Mesenchymal stem cell (in vitro differentiated cells and primary cell): ENCODE measurements around the gene CD63.
"Not testable (repeated sequence)": the region's sequence is repeated elsewhere in the genome, so short reads cannot be mapped to it uniquely, and the experiment has no call there.

ENCODE experiments used
- DNase-seq: peaks from one replicate; pipeline ENCODE4 v3.0.0-alpha.2; 2013
- H2AFZ ChIP-seq: one replicate; pipeline ENCODE4 v1.6.1; 2013; ENCODE audit warnings: low read depth, mild to moderate bottlenecking, control low read depth, inconsistent platforms, low read length, moderate library complexity
- H2AK5ac ChIP-seq: 2 replicates; pipeline ENCODE4 v1.6.1; 2013; ENCODE audit warnings: low read length, moderate library complexity, mild to moderate bottlenecking, inconsistent platforms; ENCODE audit not compliant: severe bottlenecking
- H2BK120ac ChIP-seq: one replicate; pipeline ENCODE4 v1.6.1; 2013; ENCODE audit warnings: low read depth, mild to moderate bottlenecking, inconsistent platforms, low read length, moderate library complexity
- H2BK12ac ChIP-seq, 2 experiments: one replicate each; pipeline ENCODE4 v1.6.1; 2013; ENCODE audit warnings: inconsistent platforms in 2 of 2, low read length in 2 of 2, mild to moderate bottlenecking in 2 of 2, moderate library complexity in 2 of 2, control low read depth in 1 of 2
- H2BK15ac ChIP-seq: one replicate; pipeline ENCODE4 v1.6.1; 2013; ENCODE audit warnings: mild to moderate bottlenecking, low read depth, inconsistent platforms; ENCODE audit not compliant: poor library complexity, severe bottlenecking
- H2BK5ac ChIP-seq: 2 replicates; pipeline ENCODE4 v1.6.1; 2013; ENCODE audit warnings: low read depth, mild to moderate bottlenecking, low read length, control low read depth, inconsistent platforms; ENCODE audit not compliant: poor library complexity, severe bottlenecking
- H3K14ac ChIP-seq, 2 experiments: one replicate each; pipeline ENCODE4 v1.6.1; 2013; ENCODE audit warnings: inconsistent platforms in 2 of 2, low read length in 2 of 2, control low read depth in 1 of 2, mild to moderate bottlenecking in 1 of 2, moderate library complexity in 1 of 2
- H3K18ac ChIP-seq, 2 experiments: one replicate each; pipeline ENCODE4 v1.6.1; 2013; ENCODE audit warnings: inconsistent platforms in 2 of 2, low read length in 2 of 2, control low read depth in 1 of 2, low read depth in 1 of 2, mild to moderate bottlenecking in 1 of 2
- H3K23ac ChIP-seq, 2 experiments: one replicate each; pipeline ENCODE4 v1.6.1; 2013; ENCODE audit warnings: inconsistent platforms in 2 of 2, low read length in 2 of 2, mild to moderate bottlenecking in 2 of 2, moderate library complexity in 2 of 2, control low read depth in 1 of 2
- H3K27ac ChIP-seq: 2 replicates; pipeline ENCODE4 v1.5.1; 2013; ENCODE audit warnings: mild to moderate bottlenecking, moderate library complexity, low read length, control low read depth, inconsistent platforms; ENCODE audit not compliant: poor library complexity, severe bottlenecking
- H3K27me3 ChIP-seq, 2 experiments: 2 replicates each; pipeline versions ENCODE4 v1.6.1 to v1.7.0; 2013; ENCODE audit warnings: low read length in 2 of 2, mild to moderate bottlenecking in 2 of 2, moderate library complexity in 2 of 2, control low read depth in 1 of 2, inconsistent platforms in 1 of 2; ENCODE audit not compliant: control insufficient read depth in 1 of 2, insufficient read depth in 1 of 2
- H3K36me3 ChIP-seq, 2 experiments: 2 replicates each; pipeline versions ENCODE4 v1.6.1 to v1.7.0; 2013; ENCODE audit warnings: low read length in 2 of 2, control low read depth in 1 of 2, inconsistent platforms in 1 of 2, low read depth in 1 of 2, mild to moderate bottlenecking in 1 of 2; ENCODE audit not compliant: insufficient read depth in 2 of 2, control insufficient read depth in 1 of 2
- H3K4ac ChIP-seq, 2 experiments: one replicate each; pipeline ENCODE4 v1.6.1; 2013; ENCODE audit warnings: inconsistent platforms in 2 of 2, low read length in 2 of 2, mild to moderate bottlenecking in 2 of 2, moderate library complexity in 2 of 2, control low read depth in 1 of 2, low read depth in 1 of 2
- H3K4me1 ChIP-seq: 2 replicates; pipeline ENCODE4 v1.6.1; 2013; ENCODE audit warnings: low read depth, low read length, control low read depth; ENCODE audit not compliant: control insufficient read depth, insufficient read depth
- H3K4me2 ChIP-seq: 2 replicates; pipeline ENCODE4 v1.6.1; 2013; ENCODE audit warnings: low read length, mild to moderate bottlenecking, inconsistent platforms; ENCODE audit not compliant: poor library complexity, severe bottlenecking
- H3K4me3 ChIP-seq, 2 experiments: 2 replicates each; pipeline versions ENCODE4 v1.5.1 to v1.7.0; 2013; ENCODE audit warnings: low read length in 2 of 2, mild to moderate bottlenecking in 2 of 2, control low read depth in 1 of 2, low read depth in 1 of 2; ENCODE audit not compliant: insufficient read depth in 1 of 2
- H3K79me1 ChIP-seq: replicated peaks from 2 replicates; pipeline ENCODE4 v1.6.1; 2013; ENCODE audit warnings: mild to moderate bottlenecking, control low read depth, low read length, inconsistent platforms; ENCODE audit not compliant: poor library complexity, severe bottlenecking
- H3K9ac ChIP-seq: 2 replicates; pipeline ENCODE4 v1.7.0; 2013; ENCODE audit warnings: mild to moderate bottlenecking, low read length, moderate library complexity
- H3K9me3 ChIP-seq: 2 replicates; pipeline ENCODE4 v1.7.0; 2013; ENCODE audit warnings: mild to moderate bottlenecking, low read length; ENCODE audit not compliant: control insufficient read depth
- H4K8ac ChIP-seq: one replicate; pipeline ENCODE4 v1.6.1; 2013; ENCODE audit warnings: inconsistent platforms, mild to moderate bottlenecking, low read length, moderate library complexity
- H4K91ac ChIP-seq: one replicate; pipeline ENCODE4 v1.6.1; 2013; ENCODE audit warnings: mild to moderate bottlenecking, low read length, inconsistent platforms
- WGBS: methylation state at CpG from one replicate; pipeline ENCODE4 v1.1.7; 2013; ENCODE audit warnings: mixed read lengths; 5-methylcytosine and 5-hydroxymethylcytosine counted together

Gene CD63

GRCh38 chr12:55765736-55766290, 37.0 kb upstream of the CD63 start:
- WGBS: 74% methylated on average over 5 of the region's 5 CpGs
- no peak overlapping the region for H4K91ac ChIP-seq

GRCh38 chr12:55762646-55763045, 33.8 kb upstream of the CD63 start:
- Histone ChIP-seq H3K4me3 (no peak overlapping the region), H3K27me3 (no peaks in the 10 kb centered on the region), H3K18ac (no peak overlapping the region), H3K4me2 (no peak overlapping the region), H3K9me3 (no peaks in the 10 kb centered on the region), H3K4me1 (peaks cover 2% of the 10 kb centered on the region), H2BK15ac (no peak overlapping the region), H2AFZ (no peak overlapping the region), H2BK12ac (no peak overlapping the region), H3K27ac (no peak overlapping the region), H4K91ac (no peak overlapping the region), H3K79me1 (peaks cover 23% of the 10 kb centered on the region), H3K4ac (no peak overlapping the region), H3K36me3 (peaks cover 44 to 77% of the 10 kb centered on the region in 2 experiments), H4K8ac (no peak overlapping the region), H2BK120ac (no peak overlapping the region), H2AK5ac (no peak overlapping the region), H3K23ac (no peak overlapping the region), H3K14ac (no peak overlapping the region), H3K9ac (no peak overlapping the region), H2BK5ac (no peak overlapping the region)
- DNase-seq: no peak

More at GRCh38 chr12:55765736-55766290, 37.0 kb upstream of the CD63 start:
- no peak overlapping the region for H3K9ac ChIP-seq
- H2BK12ac ChIP-seq: no peak overlapping the region
- H3K23ac ChIP-seq: no peak overlapping the region
- DNase-seq: no peak
- H3K27ac ChIP-seq: no peak overlapping the region
- no peak overlapping the region for H4K8ac ChIP-seq
- no peak overlapping the region for H3K4me3 ChIP-seq
- no peak overlapping the region for H3K14ac ChIP-seq
- peaks cover 26% of the 10 kb centered on the region for H3K79me1 ChIP-seq
- H2BK15ac ChIP-seq: no peak overlapping the region
- no peaks in the 10 kb centered on the region for H3K27me3 ChIP-seq
- no peak overlapping the region for H2BK5ac ChIP-seq
- no peak overlapping the region for H3K18ac ChIP-seq
- H3K36me3 ChIP-seq: peaks cover 34 to 69% of the 10 kb centered on the region in 2 experiments
- H2BK120ac ChIP-seq: no peak overlapping the region
- H3K4me1 ChIP-seq: peaks cover 2% of the 10 kb centered on the region
- no peak overlapping the region for H3K4me2 ChIP-seq
- no peak overlapping the region for H2AFZ ChIP-seq
- H3K9me3 ChIP-seq: no peaks in the 10 kb centered on the region
- no peak overlapping the region for H2AK5ac ChIP-seq
- no peak overlapping the region for H3K4ac ChIP-seq

GRCh38 chr12:55760663-55761062, 31.9 kb upstream of the CD63 start:
- Histone ChIP-seq H3K4me3 (no peak overlapping the region), H3K4me1 (no peaks in the 10 kb centered on the region), H2BK12ac (no peak overlapping the region), H3K14ac (no peak overlapping the region), H2BK120ac (no peak overlapping the region), H3K79me1 (peaks cover 16% of the 10 kb centered on the region), H3K4ac (no peak overlapping the region), H2AK5ac (no peak overlapping the region), H4K8ac (no peak overlapping the region), H3K27me3 (no peaks in the 10 kb centered on the region), H4K91ac (no peak overlapping the region), H2AFZ (no peak overlapping the region), H3K36me3 (peaks cover 36 to 82% of the 10 kb centered on the region in 2 experiments), H3K23ac (no peak overlapping the region), H2BK15ac (no peak overlapping the region), H3K9ac (no peak overlapping the region), H3K9me3 (no peaks in the 10 kb centered on the region), H2BK5ac (no peak overlapping the region), H3K18ac (no peak overlapping the region), H3K4me2 (no peak overlapping the region), H3K27ac (no peak overlapping the region)
- no peak for DNase-seq
- WGBS: 100% methylated on average over 6 of the region's 6 CpGs

GRCh38 chr12:55758575-55758974, 29.8 kb upstream of the CD63 start:
- H3K27me3 ChIP-seq, H3K27ac ChIP-seq, H3K18ac ChIP-seq, H2AFZ ChIP-seq, H2BK12ac ChIP-seq, H3K4me3 ChIP-seq, H3K14ac ChIP-seq, H2AK5ac ChIP-seq, H3K9me3 ChIP-seq, H2BK15ac ChIP-seq, DNase-seq, H2BK120ac ChIP-seq, H3K4me2 ChIP-seq, H3K23ac ChIP-seq, H3K4ac ChIP-seq, H3K9ac ChIP-seq, H2BK5ac ChIP-seq, H4K91ac ChIP-seq, H3K4me1 ChIP-seq, H4K8ac ChIP-seq: not testable (repeated sequence)
- WGBS: 98% methylated on average over 4 of the region's 4 CpGs
- H3K79me1 ChIP-seq: peaks cover 15% of the 10 kb centered on the region
- peaks cover 36 to 91% of the 10 kb centered on the region in 2 experiments for H3K36me3 ChIP-seq
